MV-4-11 (cell line): ENCODE measurements around the gene EIF4EBP2.
A peak's percentile ranks its signal among the peaks of the same experiment; 100 is the strongest.

ENCODE experiments used
- DNase-seq: peaks from one replicate; lab custom pipeline; 2025; lab: John Stamatoyannopoulos, UW

The EIF4EBP2 gene

GRCh38 chr10:70404036-70404786, at the start of gene EIF4EBP2:
Gene EIF4EBP2, plus strand, starts transcription at chr10:70404145. Its CDS starts 257 bp downstream, at chr10:70404402.
- DNase-seq: peak; percentile 86

GRCh38 chr10:70354556-70354955, 49.4 kb upstream of the EIF4EBP2 start:
- no peak for DNase-seq

GRCh38 chr10:70355051-70356021, 48.6 kb upstream of the EIF4EBP2 start:
- peak; percentile 96 for DNase-seq

GRCh38 chr10:70357565-70357964, 46.4 kb upstream of the EIF4EBP2 start:
- peak; percentile 71 for DNase-seq

GRCh38 chr10:70358446-70358845, 45.5 kb upstream of the EIF4EBP2 start:
- DNase-seq: no peak

- no peak for DNase-seq
Observed at GRCh38 chr10:70359017-70359550, 44.9 kb upstream of the EIF4EBP2 start.

- DNase-seq: no peak
Observed at GRCh38 chr10:70360215-70360614, 43.7 kb upstream of the EIF4EBP2 start.

GRCh38 chr10:70362328-70362727, 41.6 kb upstream of the EIF4EBP2 start:
- DNase-seq: peak; percentile 80

GRCh38 chr10:70363292-70363691, 40.7 kb upstream of the EIF4EBP2 start:
- no peak for DNase-seq

GRCh38 chr10:70363971-70364771, 39.8 kb upstream of the EIF4EBP2 start:
- peak; percentile 93 for DNase-seq

GRCh38 chr10:70364772-70365091, 39.2 kb upstream of the EIF4EBP2 start:
- no peak for DNase-seq

- no peak for DNase-seq
Observed at GRCh38 chr10:70367195-70367796, 36.6 kb upstream of the EIF4EBP2 start.

- DNase-seq: no peak
Observed at GRCh38 chr10:70368774-70369482, 35.0 kb upstream of the EIF4EBP2 start.

GRCh38 chr10:70369498-70370018, 34.4 kb upstream of the EIF4EBP2 start:
- no peak for DNase-seq

- no peak for DNase-seq
Observed at GRCh38 chr10:70370766-70371165, 33.2 kb upstream of the EIF4EBP2 start.

- no peak for DNase-seq
Observed at GRCh38 chr10:70371846-70372245, 32.1 kb upstream of the EIF4EBP2 start.

- DNase-seq: no peak
Observed at GRCh38 chr10:70374775-70375614, 28.9 kb upstream of the EIF4EBP2 start.

- no peak for DNase-seq
Observed at GRCh38 chr10:70376436-70377378, 27.2 kb upstream of the EIF4EBP2 start.
